Natural killer cell treated with Interleukin-12 subunit alpha and Interleukin-12 subunit beta and Interleukin-15 and Interleukin-18, amount 100 ng/mL, for 72 hours (primary cell): Measurements from ENCODE around the gene JADE1. TPM values are rescaled to one million over a fixed set of nuclear protein-coding genes. Genes with fewer than 3 reads are reported as not detected.

Source experiments
- ATAC-seq, 2 donors: fragments of 150-1000 bp; cut with Tn5 transposase in 1 of 2; sonication (Bioruptor Pico), chemical (Tn5 transposase) in 1 of 2; 2 replicates each; pipeline ENCODE4 v1.10.0; 2021
- DNase-seq: peaks from one replicate; pipeline ENCODE4 v3.0.0; 2022; ENCODE audit warnings: low spot score
- H3K27ac Mint-ChIP-seq, 2 donors: 1 replicate in 1 of 2; 2 replicates in 1 of 2; pipeline ENCODE4 v1.8.0; 2022; ENCODE audit warnings: mixed read lengths in 2 of 2, mild to moderate bottlenecking in 1 of 2, moderate library complexity in 1 of 2
- H3K27me3 Mint-ChIP-seq, 2 donors: 1 replicate in 1 of 2; 2 replicates in 1 of 2; pipeline ENCODE4 v1.8.0; 2022; ENCODE audit warnings: mixed read lengths in 2 of 2
- H3K36me3 Mint-ChIP-seq: one replicate; pipeline ENCODE4 v1.8.0; 2022; ENCODE audit warnings: mixed read lengths
- H3K4me1 Mint-ChIP-seq, 2 donors: 1 replicate in 1 of 2; 2 replicates in 1 of 2; pipeline ENCODE4 v1.8.0; 2022; ENCODE audit warnings: low read depth in 2 of 2, mixed read lengths in 2 of 2, mild to moderate bottlenecking in 1 of 2
- H3K4me3 Mint-ChIP-seq: one replicate; pipeline ENCODE4 v1.8.0; 2022; ENCODE audit warnings: mixed read lengths
- H3K9me3 Mint-ChIP-seq: 2 replicates; pipeline ENCODE4 v1.8.0; 2022; ENCODE audit warnings: mixed read lengths
- total RNA-seq, 2 donors: library from RNA; stranded (reverse); gene quantifications; one replicate each; pipeline ENCODE4 v1.2.3, GENCODE V29; 2022

The JADE1 gene
- total RNA-seq = 10 to 100 TPM; 21.7 to 33.6 TPM

DNA sequence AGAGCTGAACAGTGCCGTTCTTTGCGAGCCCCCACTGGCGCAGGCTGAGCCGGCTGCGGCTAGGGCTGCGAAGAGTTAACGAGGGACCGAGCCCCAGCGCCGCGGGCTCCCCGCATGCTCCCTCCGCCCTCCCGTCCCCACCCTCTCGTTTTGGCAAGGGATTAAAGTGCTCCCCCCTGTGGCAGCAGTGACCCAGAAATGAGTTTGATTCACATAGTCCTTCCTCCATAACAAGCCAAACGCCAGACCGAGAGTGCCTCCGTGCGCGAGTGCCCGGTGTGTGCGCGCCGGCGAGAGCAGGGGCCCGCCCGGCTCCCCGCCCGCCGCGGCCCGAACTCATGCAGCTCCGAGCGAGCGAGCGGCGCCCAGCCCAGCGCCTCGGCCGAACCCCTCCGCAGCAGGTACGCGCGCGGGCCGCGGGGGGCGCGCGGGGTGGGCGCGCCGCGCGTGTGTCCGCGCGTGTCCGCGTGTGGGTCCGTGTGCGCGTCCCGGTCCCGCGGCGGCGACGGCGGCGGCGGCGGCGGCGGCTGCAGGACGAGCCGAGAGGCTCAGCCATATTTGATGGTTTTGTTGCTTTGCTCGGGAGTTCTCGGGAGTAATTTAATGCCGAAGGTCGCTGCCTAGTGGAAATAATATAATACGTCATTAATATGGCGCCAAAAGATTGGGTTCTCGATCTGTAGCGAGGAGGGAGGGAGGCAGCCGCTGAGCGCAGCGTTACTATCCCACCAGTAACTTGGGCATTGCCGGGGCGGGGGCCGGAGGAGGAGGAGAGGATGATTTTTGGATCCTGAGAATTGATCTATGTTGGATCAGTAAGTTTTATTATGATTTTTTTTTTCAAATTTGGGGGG, at the start of gene JADE1:
TSS of gene JADE1 (plus strand) at position 224 of the 854 bp plus-strand sequence. CDS start 22,059 bp downstream, outside the sequence.
- Mint-ChIP-seq H3K4me1 (peaks cover 17 to 22% of the 10 kb centered on the region in 2 donors), H3K27ac (peak within 1 kb of the TSS; percentile 94 to 96), H3K4me3 (peak within 1 kb of the TSS; percentile 100), H3K27me3 (no peaks in the 10 kb centered on the region), H3K9me3 (no peaks in the 10 kb centered on the region), H3K36me3 (no peaks in the 10 kb centered on the region)
- DNase-seq (peak; percentile 87), ATAC-seq (peak; percentile 77 to 81)

DNA sequence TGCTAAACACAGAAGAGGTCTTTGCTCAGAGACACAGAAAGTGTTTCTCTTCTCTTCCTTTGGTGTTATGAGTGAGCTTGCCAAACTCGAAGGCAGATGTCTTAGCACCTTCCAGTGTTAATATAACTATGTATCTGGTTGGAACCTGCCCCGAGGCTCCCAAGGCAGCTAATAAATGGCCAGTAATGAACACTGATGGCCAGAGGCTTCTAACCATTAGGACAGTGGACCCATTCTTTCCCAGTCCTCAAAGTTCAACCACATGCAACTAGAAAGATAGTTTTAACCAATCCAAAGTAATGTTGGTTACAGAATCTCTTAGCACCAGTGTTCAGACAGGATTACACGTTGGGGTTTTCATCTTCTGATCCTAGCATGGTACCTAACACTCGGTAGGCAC, 42.7 kb upstream of the JADE1 start:
- Mint-ChIP-seq H3K4me1 (no peaks in the 10 kb centered on the region), H3K27ac (no peak overlapping the region), H3K27me3 (peaks cover 0 to 2% of the 10 kb centered on the region in 2 donors), H3K9me3 (no peaks in the 10 kb centered on the region), H3K36me3 (no peaks in the 10 kb centered on the region), H3K4me3 (no peak overlapping the region)
- DNase-seq (no peak), ATAC-seq (no peak)

DNA sequence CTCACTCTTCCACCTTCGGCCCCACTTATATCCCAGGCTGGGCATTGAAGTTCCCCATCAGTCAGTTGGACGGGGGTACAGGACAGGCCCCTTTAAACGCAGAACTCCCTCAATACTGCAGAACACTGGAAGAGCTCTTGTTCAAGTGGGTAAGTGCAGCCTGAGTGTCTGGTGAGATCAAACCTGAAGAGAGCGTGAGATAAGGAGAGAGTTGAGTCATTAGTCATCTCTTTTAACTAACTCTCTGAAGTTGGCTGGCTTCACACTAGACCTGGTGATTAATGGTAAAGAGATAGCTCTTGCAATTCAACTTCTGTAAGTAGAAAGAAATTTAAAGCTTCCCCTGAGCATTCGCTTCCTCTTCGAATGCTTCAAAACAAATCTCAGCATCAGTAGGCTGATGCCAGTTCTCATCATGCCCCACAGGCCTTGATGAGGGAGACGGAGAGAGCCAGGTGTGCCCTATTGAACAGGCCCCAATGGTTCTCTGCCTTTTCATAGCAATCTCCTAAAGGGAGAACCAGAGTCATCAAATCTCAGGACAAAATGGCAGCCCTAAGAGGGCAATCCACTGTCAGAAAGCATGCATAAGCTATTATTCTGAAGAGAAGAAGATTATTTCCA, 41.0 kb upstream of the JADE1 start:
- ATAC-seq (no peak), DNase-seq (no peak)
- no peaks in the 10 kb centered on the region for H3K36me3 Mint-ChIP-seq
- no peaks in the 10 kb centered on the region for H3K27me3 Mint-ChIP-seq
- no peak overlapping the region for H3K4me3 Mint-ChIP-seq
- H3K27ac Mint-ChIP-seq = no peak overlapping the region
- no peaks in the 10 kb centered on the region for H3K4me1 Mint-ChIP-seq
- no peaks in the 10 kb centered on the region for H3K9me3 Mint-ChIP-seq

DNA sequence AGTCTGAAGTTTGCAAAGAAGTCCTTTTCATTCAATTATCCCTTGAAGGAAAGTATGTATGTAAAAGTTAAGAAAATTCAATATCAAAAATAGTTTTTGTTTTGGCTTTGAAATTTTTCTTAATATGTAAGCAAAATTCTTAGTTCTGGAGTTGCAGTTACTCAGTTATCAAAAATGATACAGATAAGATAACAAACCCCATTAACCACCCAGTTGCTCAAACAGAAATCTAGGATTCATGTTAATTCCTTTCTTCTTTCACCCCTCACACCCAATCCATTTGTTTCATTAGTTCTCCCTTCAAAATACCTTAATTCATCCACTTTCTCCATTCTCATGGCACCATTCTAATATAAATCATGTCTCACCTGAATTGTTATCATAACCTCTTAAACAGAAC, 40.5 kb upstream of the JADE1 start:
- H3K4me1 Mint-ChIP-seq = no peaks in the 10 kb centered on the region
- no peak overlapping the region for H3K4me3 Mint-ChIP-seq
- no peaks in the 10 kb centered on the region for H3K27me3 Mint-ChIP-seq
- H3K27ac Mint-ChIP-seq = no peak overlapping the region
- ATAC-seq = no peak
- H3K9me3 Mint-ChIP-seq = no peaks in the 10 kb centered on the region
- no peaks in the 10 kb centered on the region for H3K36me3 Mint-ChIP-seq
- DNase-seq = no peak

DNA sequence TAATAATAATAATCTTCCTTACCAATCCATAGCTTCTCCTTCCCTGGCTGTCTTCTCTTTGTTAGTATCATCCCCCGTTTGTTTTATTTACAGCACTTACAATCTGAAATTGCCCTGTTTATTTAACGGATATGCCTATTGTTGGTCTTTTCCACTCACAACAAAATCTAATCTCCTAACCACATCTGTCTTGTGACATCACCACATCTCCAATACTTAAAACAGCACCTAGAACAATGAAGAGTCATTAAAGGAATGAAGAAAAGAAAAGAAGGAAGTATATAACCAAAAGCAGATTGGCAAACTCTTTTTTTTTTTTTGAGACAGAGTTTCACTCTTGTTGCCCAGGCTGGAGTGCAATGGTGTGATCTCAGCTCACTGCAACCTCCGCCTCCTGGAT, 38.7 kb upstream of the JADE1 start:
- Mint-ChIP-seq H3K36me3 (no peaks in the 10 kb centered on the region), H3K9me3 (no peaks in the 10 kb centered on the region), H3K27me3 (peaks cover 0 to 4% of the 10 kb centered on the region in 2 donors), H3K4me3 (no peak overlapping the region), H3K4me1 (no peaks in the 10 kb centered on the region), H3K27ac (no peak overlapping the region)
- DNase-seq (no peak), ATAC-seq (no peak)

DNA sequence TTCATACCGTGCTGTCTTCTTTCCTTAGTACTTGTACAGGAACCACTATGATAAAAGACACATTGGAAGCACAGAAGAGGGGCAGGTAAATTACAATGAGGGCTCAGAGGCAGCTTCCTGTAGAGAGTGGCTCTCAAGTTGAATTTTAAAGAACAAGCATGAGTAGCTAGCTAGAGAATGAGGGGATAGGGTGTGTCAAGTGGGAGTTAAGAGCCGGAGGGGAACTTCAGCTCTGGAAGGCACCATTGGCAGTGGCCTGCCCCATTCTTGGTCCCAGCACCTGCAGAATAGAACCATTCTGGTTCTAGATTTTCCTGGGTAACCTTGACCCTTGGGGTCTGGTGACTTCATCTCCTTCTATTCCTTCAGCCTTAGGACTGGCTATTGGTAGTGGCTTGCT, 34.0 kb upstream of the JADE1 start:
- ATAC-seq (no peak), DNase-seq (no peak)
- Mint-ChIP-seq H3K4me3 (no peak overlapping the region), H3K27me3 (peaks cover 7 to 24% of the 10 kb centered on the region in 2 donors), H3K9me3 (no peaks in the 10 kb centered on the region), H3K4me1 (no peaks in the 10 kb centered on the region), H3K36me3 (no peaks in the 10 kb centered on the region), H3K27ac (no peak overlapping the region)

DNA sequence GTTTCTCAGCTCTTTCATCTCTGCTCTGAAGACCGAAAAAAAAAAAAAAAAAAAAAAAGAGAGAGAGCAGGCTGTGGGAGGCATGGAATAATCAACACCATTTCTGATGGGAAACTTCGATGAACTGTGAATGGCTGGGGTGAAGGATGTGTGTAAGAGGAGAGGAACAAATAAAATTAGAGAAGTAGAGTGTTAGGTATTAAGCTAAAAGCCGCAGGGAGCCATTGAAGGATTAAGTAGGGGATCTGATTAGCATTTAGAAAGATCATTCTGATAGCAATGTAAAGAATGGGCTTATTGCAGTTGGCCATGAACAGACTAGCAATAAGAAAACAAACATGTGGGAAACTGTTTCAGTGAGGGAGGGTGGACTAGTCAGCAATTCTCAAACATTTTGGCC, 33.6 kb upstream of the JADE1 start:
- Mint-ChIP-seq H3K4me1 (no peaks in the 10 kb centered on the region), H3K9me3 (no peaks in the 10 kb centered on the region), H3K27me3 (peaks cover 7 to 27% of the 10 kb centered on the region in 2 donors), H3K27ac (no peak overlapping the region), H3K4me3 (no peak overlapping the region), H3K36me3 (no peaks in the 10 kb centered on the region)
- DNase-seq (no peak), ATAC-seq (no peak)

DNA sequence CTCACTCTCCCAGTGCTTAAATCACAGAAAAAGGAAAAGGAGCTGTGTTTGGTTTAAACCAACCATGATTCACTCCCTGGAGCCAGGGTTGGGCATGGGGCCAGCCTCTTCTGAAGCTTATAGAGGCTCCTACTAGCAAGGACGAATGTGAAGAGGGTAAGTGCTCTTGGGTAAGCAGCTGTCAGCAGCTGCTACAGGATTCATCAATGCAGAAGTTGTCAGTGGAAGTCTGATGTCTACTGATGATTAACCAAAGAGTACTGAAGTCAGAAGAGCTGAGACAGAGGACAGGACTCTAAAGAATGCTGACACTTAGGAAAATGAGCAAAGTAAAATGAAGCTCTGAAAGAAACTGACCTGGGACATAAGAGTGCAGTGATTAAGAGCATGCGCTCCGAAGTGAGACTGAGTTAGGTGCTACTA, 32.7 kb upstream of the JADE1 start:
- DNase-seq = no peak
- Mint-ChIP-seq H3K4me1 (no peaks in the 10 kb centered on the region), H3K9me3 (no peaks in the 10 kb centered on the region), H3K4me3 (no peak overlapping the region), H3K36me3 (no peaks in the 10 kb centered on the region), H3K27ac (no peak overlapping the region), H3K27me3 (peaks cover 7 to 30% of the 10 kb centered on the region in 2 donors)
- ATAC-seq = no peak

DNA sequence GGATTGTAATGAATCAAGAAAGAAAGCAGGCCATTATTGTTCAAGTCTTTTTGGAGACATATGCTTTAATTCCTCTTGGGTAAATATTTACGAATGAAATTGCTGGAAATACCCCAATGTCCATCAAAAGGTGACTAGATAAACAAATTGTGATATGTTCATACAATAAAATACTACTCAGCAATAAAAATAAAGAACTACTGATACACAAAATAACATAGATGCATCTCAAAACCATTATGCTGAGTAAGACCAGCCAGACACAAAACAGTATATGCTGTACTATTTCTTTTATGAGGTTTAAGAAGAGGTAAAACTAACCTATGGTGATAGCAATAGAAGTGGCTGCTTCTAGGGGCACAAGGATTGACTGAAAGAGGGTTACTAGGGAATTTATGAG, 28.8 kb upstream of the JADE1 start:
- Mint-ChIP-seq H3K4me1 (no peaks in the 10 kb centered on the region), H3K27me3 (peaks cover 7 to 28% of the 10 kb centered on the region in 2 donors)

DNA sequence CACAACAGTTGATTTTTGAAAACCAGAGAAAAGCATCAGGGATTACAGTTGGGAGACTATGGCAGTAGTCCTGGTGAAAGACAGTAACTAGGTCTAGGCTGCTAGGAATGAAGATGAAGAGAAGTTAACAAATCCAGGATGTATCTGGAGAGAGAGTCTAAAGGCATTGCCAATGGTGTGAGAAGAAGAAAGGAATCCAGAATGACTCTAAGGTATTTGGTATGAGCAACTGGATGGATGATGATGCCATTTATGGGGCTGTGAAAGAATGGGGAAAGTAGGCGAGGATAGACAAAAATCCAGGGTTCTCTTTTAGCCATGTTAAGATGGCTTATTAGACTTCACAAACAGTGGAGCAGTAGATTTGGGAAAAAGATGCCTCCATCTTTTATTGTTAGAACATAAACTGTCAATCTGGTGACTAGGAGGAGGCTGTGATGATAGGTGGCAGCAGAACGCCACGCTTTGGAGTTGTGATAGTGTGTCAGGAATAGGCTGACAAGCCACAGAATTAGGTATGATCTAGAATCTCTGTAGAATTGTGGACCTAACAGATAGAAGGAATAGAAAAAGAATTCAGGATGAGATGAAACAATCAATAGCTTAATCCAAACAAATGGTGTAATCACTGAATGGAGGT, 27.3 kb upstream of the JADE1 start:
- H3K4me1 Mint-ChIP-seq = no peaks in the 10 kb centered on the region
- no peak overlapping the region for H3K4me3 Mint-ChIP-seq
- peaks cover 7 to 22% of the 10 kb centered on the region in 2 donors for H3K27me3 Mint-ChIP-seq
- ATAC-seq = peak in 1 of 2 donors; percentile 71
- H3K27ac Mint-ChIP-seq = no peak overlapping the region
- no peaks in the 10 kb centered on the region for H3K9me3 Mint-ChIP-seq
- DNase-seq = no peak
- no peaks in the 10 kb centered on the region for H3K36me3 Mint-ChIP-seq

More for the DNA sequence above, 28.8 kb upstream of the JADE1 start:
- no peaks in the 10 kb centered on the region for H3K36me3 Mint-ChIP-seq
- H3K4me3 Mint-ChIP-seq = no peak overlapping the region
- ATAC-seq (no peak), DNase-seq (no peak)
- no peak overlapping the region for H3K27ac Mint-ChIP-seq
- H3K9me3 Mint-ChIP-seq = no peaks in the 10 kb centered on the region

DNA sequence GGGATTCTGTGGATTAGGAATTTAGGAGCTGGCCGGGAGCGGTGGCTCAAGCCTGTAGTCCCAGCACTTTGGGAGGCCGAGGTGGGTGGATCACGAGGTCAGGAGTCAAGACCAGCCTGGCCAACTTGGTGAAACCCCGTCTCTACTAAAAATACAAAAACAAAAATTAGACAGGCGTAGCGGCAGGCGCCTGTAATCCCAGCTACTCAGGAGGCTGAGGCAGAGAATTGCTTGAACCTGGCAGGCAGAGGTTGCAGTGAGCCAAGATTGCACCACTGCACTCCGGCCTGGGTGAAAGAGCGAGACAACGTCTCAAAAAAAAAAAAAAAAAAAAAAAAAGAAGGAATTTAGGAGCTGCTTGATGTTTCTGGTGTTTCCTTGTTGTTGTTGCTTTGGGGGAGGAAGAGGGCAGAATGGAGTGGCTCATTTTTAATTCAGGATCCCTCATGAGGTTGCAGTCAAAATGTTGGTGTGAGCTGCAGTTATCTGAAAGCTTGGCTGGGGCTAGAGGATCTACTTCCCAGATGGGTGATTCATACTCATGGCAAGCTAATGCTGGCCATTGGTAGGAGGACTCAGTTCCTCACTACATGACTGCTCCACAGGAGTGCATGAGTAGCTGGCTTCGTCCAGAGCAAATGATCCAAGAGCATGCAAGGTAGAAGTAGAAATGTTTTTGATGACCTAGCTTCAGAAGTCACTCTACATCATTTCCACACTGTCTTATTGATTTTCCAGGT, 26.5 kb upstream of the JADE1 start:
- peaks cover 5 to 22% of the 10 kb centered on the region in 2 donors for H3K27me3 Mint-ChIP-seq
- no peak for DNase-seq
- H3K9me3 Mint-ChIP-seq = no peaks in the 10 kb centered on the region
- no peaks in the 10 kb centered on the region for H3K36me3 Mint-ChIP-seq
- no peaks in the 10 kb centered on the region for H3K4me1 Mint-ChIP-seq
- ATAC-seq = no peak
- no peak overlapping the region for H3K27ac Mint-ChIP-seq
- no peak overlapping the region for H3K4me3 Mint-ChIP-seq

DNA sequence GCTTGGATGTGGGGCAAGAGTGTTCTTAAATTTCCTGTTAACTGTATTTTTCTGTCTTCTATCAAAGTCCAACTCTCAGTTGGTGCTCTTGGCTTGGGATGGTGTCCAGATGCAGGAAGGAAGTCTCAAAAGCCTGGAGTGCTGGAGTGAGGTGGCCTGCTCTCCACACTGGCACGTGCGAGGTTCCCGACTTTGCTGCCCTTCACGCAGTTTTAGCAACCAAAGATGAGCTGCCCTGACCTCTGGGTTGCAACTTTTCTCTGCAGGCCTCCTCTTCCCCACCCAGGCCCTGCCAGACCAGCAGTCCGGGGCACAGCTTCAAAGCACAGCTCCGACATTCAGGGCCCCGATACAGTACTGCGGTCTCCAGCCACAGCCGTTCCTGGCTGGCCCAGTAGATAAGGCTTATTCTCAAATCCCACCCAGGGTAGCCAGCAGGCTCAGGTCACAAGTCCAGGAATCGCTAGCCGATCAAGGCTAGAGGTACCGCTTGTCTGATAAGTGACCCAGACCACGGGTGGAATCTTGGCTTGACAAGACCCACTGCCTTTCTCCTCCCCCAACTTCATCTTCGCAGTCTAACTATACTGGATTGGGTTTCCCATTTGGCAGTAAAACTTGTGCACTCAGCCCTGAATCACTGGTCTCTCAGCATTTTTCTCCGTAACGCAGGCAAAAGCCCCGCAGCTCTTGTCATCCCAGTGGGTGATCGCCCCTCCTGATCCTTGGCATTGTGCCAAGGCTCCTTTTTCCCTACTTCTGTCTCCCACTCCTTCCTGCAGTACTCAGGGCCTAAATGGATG, 21.8 kb upstream of the JADE1 start:
- Mint-ChIP-seq H3K4me1 (no peaks in the 10 kb centered on the region), H3K27me3 (peaks cover 0 to 2% of the 10 kb centered on the region in 2 donors), H3K9me3 (no peaks in the 10 kb centered on the region), H3K4me3 (no peak overlapping the region), H3K27ac (peak overlapping the region in 1 of 2 donors; percentile 51), H3K36me3 (no peaks in the 10 kb centered on the region)
- DNase-seq (no peak), ATAC-seq (no peak)
